Measurements from ENCODE around the gene ANKRD13C. TPM values are rescaled to one million over a fixed set of nuclear protein-coding genes. Genes with fewer than 3 reads are reported as not detected.

ANKRD13C gene
- total and polyA plus RNA-seq, 2 of the 4 experiments (the other 2 are of a cell fraction): 8.3 to 10.9 TPM

- Histone ChIP-seq H2BK5ac (ENCODE audit: low read depth, low read length, poor library complexity, severe bottlenecking) (no peak overlapping the region), H3K27ac (ENCODE audit: insufficient read depth, low read length) (no peak overlapping the region), H3K27me3 (ENCODE audit: control insufficient read depth, insufficient read depth, low read length) (no peaks in the 10 kb centered on the region), H3K56ac (ENCODE audit: extremely low read depth, insufficient read depth, low read length) (no peak overlapping the region), H3K9ac (ENCODE audit: low read depth, low read length) (no peak overlapping the region), H3K79me1 (ENCODE audit: low read depth in 1 of 2, low read length in 2 of 2) (peaks cover 18 to 45% of the 10 kb centered on the region in 2 experiments), H3K18ac (ENCODE audit: low read depth, low read length) (no peak overlapping the region), H2BK120ac (ENCODE audit: low read depth, low read length) (no peak overlapping the region), H2BK20ac (ENCODE audit: low read depth, low read length) (no peak overlapping the region), H4K20me1 (ENCODE audit: insufficient read depth, low read length) (peaks cover 5% of the 10 kb centered on the region; the same call in 1 of the 2 replicates), H4K91ac (ENCODE audit: insufficient read depth, low read depth, low read length) (no peak overlapping the region), H3K9me3 (ENCODE audit: control insufficient read depth, insufficient read depth, low read length) (no peaks in the 10 kb centered on the region), H3K9me1 (ENCODE audit: insufficient read depth, low read length) (no peaks in the 10 kb centered on the region), H3K14ac (replicated peaks; ENCODE audit: low read depth, low read length) (no peak overlapping the region), H3K4me1 (ENCODE audit: control insufficient read depth, insufficient read depth, low read length) (no peaks in the 10 kb centered on the region; the same call in 1 of the 2 replicates), H2BK15ac (ENCODE audit: low read depth, low read length) (no peak overlapping the region), H4K8ac (ENCODE audit: low read depth in 2 of 2, low read length in 2 of 2) (no peak overlapping the region), H3K4me2 (ENCODE audit: low read depth, low read length) (no peak overlapping the region), H3K23ac (ENCODE audit: low read depth, low read length) (no peak overlapping the region), H3K4me3 (ENCODE audit: insufficient read depth, low read depth, low read length) (no peak overlapping the region), H3K4ac (ENCODE audit: low read depth, low read length) (no peak overlapping the region), H2AK9ac (replicated peaks; ENCODE audit: low read depth, low read length, poor library complexity) (no peak overlapping the region), H3K36me3 (ENCODE audit: control insufficient read depth, insufficient read depth, low read length) (peaks cover 12% of the 10 kb centered on the region), H2AFZ (replicated peaks; ENCODE audit: low read length, poor library complexity) (no peak overlapping the region), H4K5ac (ENCODE audit: low read depth, low read length) (no peak overlapping the region), H2AK5ac (ENCODE audit: low read depth, low read length) (no peak overlapping the region)
- POLR2A ChIA-PET (ENCODE audit: unreplicated experiment): no interaction called here
- no peak for DNase-seq
- CTCF ChIA-PET: no interaction called here
- intact Hi-C loops (cut with micrococcal nuclease): no loop called here
- in situ Hi-C loops (cut with MboI; ENCODE audit: low sequenced_read_pairs): no loop called here
- TF ChIP-seq MAZ (IDR thresholded peaks at IDR 0.05; ENCODE audit: borderline replicate concordance, low read depth, low read length): no peak
- peak; percentile 65 for TF ChIP-seq MAFK (IDR thresholded peaks at IDR 0.05; ENCODE audit: low read depth, low read length)
- dilution Hi-C loops (cut with HindIII; ENCODE audit: low sequenced_read_pairs, unreplicated experiment): no loop called here
- no TSS peak for BruUV-seq (replicated peaks)
- no peak for ATAC-seq (ENCODE audit: low read depth)
These were observed 18.5 kb downstream of the ANKRD13C start for GRCh38 chr1:70336050-70336449.
